GM12878 (cell line): ENCODE data around the gene PLPP2. TPM values are rescaled to one million over a fixed set of nuclear protein-coding genes. Genes with fewer than 3 reads are reported as not detected.

Experiments
- ATAC-seq: fragments of 200-7000 bp; cut with Tn5 transposase; 3 replicates; pipeline ENCODE4 v1.9.1; 2020; ENCODE audit warnings: mild to moderate bottlenecking, moderate library complexity
- BruUV-seq: library from RNA; stranded (reverse); fragments of 400-500 nt; replicated peaks from 2 replicates; lab custom pipeline; 2021; lab: Mats Ljungman, UMichigan
- CTCF ChIA-PET: fragments of 300-600 bp; sonication (Branson Sonifier 250); formaldehyde crosslinking; extraction: SDS; loops from one replicate; lab custom pipeline; 2021; ENCODE audit warnings: inconsistent platforms; lab: Yijun Ruan, JAX
- POLR2A ChIA-PET: fragments of 350-600 bp; formaldehyde crosslinking; extraction: SDS; loops from one replicate; lab custom pipeline; 2021; ENCODE audit warnings: inconsistent platforms; lab: Charles Lee
- RAD21 ChIA-PET: fragments of 300-600 bp; sonication (Branson Sonifier 250); formaldehyde crosslinking; loops from one replicate; lab custom pipeline; 2023; ENCODE audit warnings: antibody characterized with exemption; ENCODE audit not compliant: unreplicated experiment; lab: Charles Lee
- SMC1A ChIA-PET: fragments of 300-600 bp; sonication (Branson Sonifier 250); formaldehyde crosslinking; loops from one replicate; lab custom pipeline; 2023; ENCODE audit not compliant: unreplicated experiment, uncharacterized antibody; lab: Charles Lee
- DNase-seq: peaks from one replicate; pipeline ENCODE4 v3.0.0-alpha.2; 2011; ENCODE audit warnings: low read depth, low spot score
- FAIRE-seq: peaks from 3 replicates; lab custom pipeline; 2011; peaks lifted over from hg19 to GRCh38; lab: Jason Lieb, UNC
- H2AFZ ChIP-seq: 2 replicates; pipeline ENCODE4 v1.6.0; 2011; ENCODE audit warnings: low read depth, low read length, control low read depth; ENCODE audit not compliant: control insufficient read depth
- H3K27ac ChIP-seq: 2 replicates; pipeline ENCODE4 v1.5.1; 2011; ENCODE audit warnings: control low read depth; ENCODE audit not compliant: control insufficient read depth, insufficient read depth
- H3K27me3 ChIP-seq, 2 experiments: replicated peaks in 1 of 2; 2 replicates each; pipeline versions ENCODE4 v1.6.0 to v1.6.1; 2011; ENCODE audit warnings: low read length in 1 of 2; ENCODE audit not compliant: control insufficient read depth in 2 of 2, insufficient read depth in 2 of 2
- H3K36me3 ChIP-seq, 2 experiments: 2 replicates each; pipeline ENCODE4 v1.5.1; 2011; ENCODE audit warnings: low read length in 1 of 2; ENCODE audit not compliant: control insufficient read depth in 2 of 2, insufficient read depth in 2 of 2
- H3K4me1 ChIP-seq: 2 replicates; pipeline ENCODE4 v1.6.1; 2011; ENCODE audit warnings: mild to moderate bottlenecking, low read length, moderate library complexity, mixed read lengths; ENCODE audit not compliant: control insufficient read depth, insufficient read depth
- H3K4me2 ChIP-seq: 2 replicates; pipeline ENCODE4 v1.6.0; 2011; ENCODE audit warnings: control low read depth; ENCODE audit not compliant: control insufficient read depth, insufficient read depth
- H3K4me3 ChIP-seq: fragments of 200-600 bp; sonication (generic); 2 replicates; pipeline ENCODE4 v1.5.1; 2016
- H3K79me2 ChIP-seq: 2 replicates; pipeline ENCODE4 v1.6.0; 2011; ENCODE audit warnings: low read length; ENCODE audit not compliant: control insufficient read depth, insufficient read depth
- H3K9ac ChIP-seq: 2 replicates; pipeline ENCODE4 v1.8.0; 2011; ENCODE audit warnings: low read length, control low read depth, mixed read lengths; ENCODE audit not compliant: control insufficient read depth, insufficient read depth
- H3K9me3 ChIP-seq: replicated peaks from 3 replicates; pipeline ENCODE4 v1.5.1; 2011; ENCODE audit warnings: mild to moderate bottlenecking, low read length; ENCODE audit not compliant: control insufficient read depth, insufficient read depth
- H4K20me1 ChIP-seq: 2 replicates; pipeline ENCODE4 v1.6.0; 2011; ENCODE audit not compliant: control insufficient read depth, insufficient read depth
- ATF3 ChIP-seq: IDR thresholded peaks from 2 replicates; pipeline ENCODE4 v1.6.1; 2011; ENCODE audit warnings: low read depth, mild to moderate bottlenecking, low read length, moderate library complexity, borderline replicate concordance; ENCODE audit errors: extremely low read depth
- CHD4 ChIP-seq: fragments of 200-600 bp; sonication (generic); IDR thresholded peaks from 2 replicates; pipeline ENCODE4 v1.6.1; 2016; ENCODE audit warnings: mild to moderate bottlenecking
- EGR1 ChIP-seq, 2 experiments: IDR thresholded peaks; 1 replicate in 1 of 2; 2 replicates in 1 of 2; pipeline ENCODE4 v1.6.1; 2011 to 2012; ENCODE audit warnings: low read depth in 2 of 2, low read length in 2 of 2, borderline replicate concordance in 1 of 2, mild to moderate bottlenecking in 1 of 2, moderate library complexity in 1 of 2
- FOXK2 ChIP-seq: fragments of 450-650 bp; IDR thresholded peaks from 2 replicates; pipeline ENCODE4 v1.6.1; 2017; ENCODE audit warnings: mild to moderate bottlenecking, moderate library complexity
- FOXM1 ChIP-seq: IDR thresholded peaks from 2 replicates; pipeline ENCODE4 v1.6.1; 2012; ENCODE audit warnings: low read depth, mild to moderate bottlenecking, inconsistent platforms, low read length, moderate library complexity
- GABPA ChIP-seq: IDR thresholded peaks from 2 replicates; pipeline ENCODE4 v1.6.1; 2014; ENCODE audit warnings: antibody characterized with exemption, low read depth, mild to moderate bottlenecking, inconsistent platforms
- HDGF ChIP-seq: fragments of 450-650 bp; IDR thresholded peaks from 2 replicates; pipeline ENCODE4 v1.6.1; 2016; ENCODE audit warnings: antibody characterized with exemption
- HSF1 ChIP-seq: fragments of 150-350 bp; IDR thresholded peaks from 2 replicates; pipeline ENCODE4 v1.6.1; 2014; ENCODE audit warnings: mild to moderate bottlenecking, low read depth, low read length
- MTA2 ChIP-seq: fragments of 450-650 bp; IDR thresholded peaks from 2 replicates; pipeline ENCODE4 v1.6.1; 2016; ENCODE audit warnings: low read depth, mild to moderate bottlenecking, moderate library complexity
- MYC ChIP-seq: IDR thresholded peaks from 2 replicates; pipeline ENCODE4 v1.6.1; 2011; ENCODE audit warnings: mild to moderate bottlenecking, low read length, moderate library complexity, inconsistent platforms; ENCODE audit not compliant: insufficient read depth, insufficient replicate concordance, insufficient read length, severe bottlenecking
- NKRF ChIP-seq: fragments of 450-650 bp; conservative IDR thresholded peaks from 2 replicates; pipeline ENCODE4 v1.6.1; 2017; ENCODE audit warnings: mild to moderate bottlenecking, moderate library complexity
- PAX8 ChIP-seq: fragments of 450-650 bp; IDR thresholded peaks from 2 replicates; pipeline ENCODE4 v1.6.1; 2017; ENCODE audit warnings: mild to moderate bottlenecking, moderate library complexity
- RAD51 ChIP-seq: fragments of 450-650 bp; IDR thresholded peaks from 2 replicates; pipeline ENCODE4 v1.6.1; 2016; ENCODE audit warnings: moderate library complexity, mild to moderate bottlenecking, inconsistent platforms
- REST ChIP-seq: IDR thresholded peaks from 2 replicates; pipeline ENCODE4 v1.6.1; 2012; ENCODE audit warnings: mild to moderate bottlenecking, low read depth, low read length
- TAF1 ChIP-seq: IDR thresholded peaks from 2 replicates; pipeline ENCODE4 v1.6.1; 2011; ENCODE audit warnings: mild to moderate bottlenecking, low read depth, low read length, borderline replicate concordance
- ZSCAN29 ChIP-seq: fragments of 450-650 bp; IDR thresholded peaks from 2 replicates; pipeline ENCODE4 v1.6.1; 2017; ENCODE audit warnings: mild to moderate bottlenecking, moderate library complexity
- WGBS: methylation state at CpG from one replicate; pipeline ENCODE4 v1.1.6; 2016; ENCODE audit warnings: low lambda C conversion rate; ENCODE audit not compliant: insufficient replicate concordance, insufficient coverage; ENCODE audit errors: missing lambda C conversion rate; 5-methylcytosine and 5-hydroxymethylcytosine counted together
- in situ Hi-C: fragments of 300-500 bp; cut with MboI; formaldehyde crosslinking; loops from 9 replicates; pipeline ENCODE4 v1.14.3; 2018; ENCODE audit warnings: mixed read lengths
- intact Hi-C: fragments of 100-400 bp; cut with micrococcal nuclease; formaldehyde crosslinking; loops from one replicate; pipeline ENCODE4 v1.14.2; 2022; ENCODE audit not compliant: unreplicated experiment
- polyA plus RNA-seq, 11 experiments: library from polyadenylated mRNA; depleted of rRNA in 4 of 11; unstranded in 6 of 11; stranded (reverse) in 5 of 11; fragments of >200 nt; fragmentation: Nextera tagmentation in 4 of 11; fragmentation: Illumina TruSeq in 1 of 11; extraction: Ambion mirVana in 4 of 11; extraction: Trizol in 1 of 11; gene quantifications; 1 replicate in 1 of 11; 2 replicates in 10 of 11; pipeline versions ENCODE4 v1.2.1 to v1.2.3, GENCODE V29; 2011 to 2016; ENCODE audit warnings: inconsistent platforms in 2 of 11, missing spikeins in 2 of 11, low read depth in 1 of 11
- total RNA-seq, 4 experiments: library from RNA; depleted of rRNA in 3 of 4; stranded (reverse); fragments of >200 nt in 3 of 4; fragmentation: Illumina TruSeq in 1 of 4; extraction: Trizol in 1 of 4; gene quantifications; 2 replicates each; pipeline versions ENCODE4 v1.2.1 to v1.2.3, GENCODE V29; 2013 to 2021

Gene PLPP2
- total and polyA plus RNA-seq, 10 of the 15 experiments (the other 5 are each of a cell fraction or from before 2014, with no cell fraction given) = 0.04 to 0.62 (median 0.14) TPM; not detected in 7

- DNase-seq (no peak), ATAC-seq (no peak), FAIRE-seq (no peak)
- no peaks in the 10 kb centered on the region for H3K27me3 ChIP-seq
- WGBS = 67% methylated on average over 7 of the region's 8 CpGs
- no peak overlapping the region for H3K9ac ChIP-seq
- CTCF ChIA-PET = no interaction called here
- H3K4me3 ChIP-seq = no peak overlapping the region
- H4K20me1 ChIP-seq = no peaks in the 10 kb centered on the region
- H3K36me3 ChIP-seq = peaks cover 35 to 37% of the 10 kb centered on the region in 2 experiments
- BruUV-seq = no TSS peak
- SMC1A ChIA-PET = no interaction called here
- H2AFZ ChIP-seq = no peak overlapping the region
- H3K79me2 ChIP-seq = no peaks in the 10 kb centered on the region
- H3K4me1 ChIP-seq = no peaks in the 10 kb centered on the region
- POLR2A ChIA-PET = no interaction called here
- no peak overlapping the region for H3K4me2 ChIP-seq
- H3K27ac ChIP-seq = no peak overlapping the region
- in situ Hi-C loops = no loop called here
- intact Hi-C loops = no loop called here
- RAD21 ChIA-PET = no interaction called here
- H3K9me3 ChIP-seq = peaks cover 10% of the 10 kb centered on the region; the same call in 2 of the 3 replicates
- no peak for TF ChIP-seq REST
- no peak for TF ChIP-seq ATF3
- no peak for TF ChIP-seq CHD4
- no peak for TF ChIP-seq MTA2
- TF ChIP-seq MYC = no peak
- TF ChIP-seq TAF1 = no peak
- no peak for TF ChIP-seq FOXK2
- no peak for TF ChIP-seq NKRF
- TF ChIP-seq ZSCAN29 = no peak
- TF ChIP-seq GABPA = no peak
- TF ChIP-seq RAD51 = no peak
- TF ChIP-seq HDGF = no peak
- TF ChIP-seq HSF1 = no peak
- TF ChIP-seq PAX8 = no peak
- TF ChIP-seq EGR1 (IDR thresholded peaks at IDR 0.05; ENCODE audit: borderline replicate concordance in 1 of 2, low read depth in 2 of 2, low read length in 2 of 2) = no peak
- TF ChIP-seq FOXM1 = no peak
Observed at GRCh38 chr19:330503-330902, 39.3 kb upstream of the PLPP2 start.
